Measurements from ENCODE around the gene SLC41A1. TPM values are rescaled to one million over a fixed set of nuclear protein-coding genes. Genes with fewer than 3 reads are reported as not detected.
"Not testable (repeated sequence)": the region's sequence is repeated elsewhere in the genome, so short reads cannot be mapped to it uniquely, and the experiment has no call there.

Gene SLC41A1
- total RNA-seq, result 10 to 100 TPM; 13.3 to 16.7 TPM

DNA sequence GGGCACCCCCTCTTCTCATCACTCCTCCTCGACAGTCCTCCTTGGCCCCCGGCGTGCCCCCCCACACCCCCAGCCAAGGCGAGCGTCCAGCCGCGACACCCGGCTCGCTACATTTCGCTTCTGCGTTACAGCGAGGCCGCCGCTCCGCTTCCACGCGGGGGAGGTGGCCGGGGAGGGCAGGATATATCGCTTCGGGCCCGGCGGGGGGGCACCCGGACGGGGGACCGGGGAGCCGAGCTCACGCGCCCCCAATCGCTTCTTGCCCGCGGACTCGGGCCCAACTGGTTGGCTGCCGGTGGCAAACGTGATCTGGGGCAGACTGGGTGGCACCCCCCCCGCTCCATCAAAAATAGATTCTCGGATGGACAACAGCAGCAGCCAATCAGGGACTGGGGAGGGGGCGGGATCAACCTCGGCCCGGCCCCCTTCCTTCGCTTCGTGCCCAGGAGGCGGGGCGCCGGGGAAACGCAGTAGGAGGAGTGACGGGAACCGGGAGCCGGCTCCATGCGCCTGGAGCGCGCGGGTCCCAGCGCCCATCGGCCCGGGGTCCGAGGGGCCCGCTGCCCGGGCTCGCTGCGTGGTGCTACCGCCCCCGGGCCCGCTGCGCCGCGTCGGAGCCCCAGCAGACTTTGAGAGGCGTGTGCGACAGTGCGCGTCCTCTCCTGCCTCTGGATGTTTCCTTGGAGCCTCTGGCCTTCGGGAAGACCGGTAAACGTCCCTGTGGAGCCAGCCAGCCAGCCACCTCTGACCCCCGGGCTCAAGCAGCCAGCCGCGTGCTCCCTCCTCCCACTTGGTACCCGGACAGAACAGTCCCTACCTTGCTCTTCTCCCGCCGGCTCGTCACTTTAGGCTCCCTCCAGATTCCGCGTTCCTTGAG is at the start of gene SLC41A1:
Gene SLC41A1 (minus strand): TSS at position 321 of the 877 bp plus-strand sequence. CDS start 2,757 bp downstream, outside the sequence.
- Mint-ChIP-seq H3K4me1 (peaks cover 23% of the 10 kb centered on the region), H3K27ac (peak within 1 kb of the TSS; percentile 75), H3K4me3 (peak within 1 kb of the TSS; percentile 80), H3K27me3 (peaks cover 14% of the 10 kb centered on the region), H3K36me3 (peaks cover 4% of the 10 kb centered on the region), H3K9me3 (ENCODE audit: low read depth) (no peaks in the 10 kb centered on the region)
- peak; percentile 93 for DNase-seq
- peak; percentile 96 for ATAC-seq
- CTCF ChIA-PET, result interaction anchor here (4.0 kb wide), 1 partner anchor 164 kb away, joined by 11 read pairs; no protein-coding TSS in a partner anchor

DNA sequence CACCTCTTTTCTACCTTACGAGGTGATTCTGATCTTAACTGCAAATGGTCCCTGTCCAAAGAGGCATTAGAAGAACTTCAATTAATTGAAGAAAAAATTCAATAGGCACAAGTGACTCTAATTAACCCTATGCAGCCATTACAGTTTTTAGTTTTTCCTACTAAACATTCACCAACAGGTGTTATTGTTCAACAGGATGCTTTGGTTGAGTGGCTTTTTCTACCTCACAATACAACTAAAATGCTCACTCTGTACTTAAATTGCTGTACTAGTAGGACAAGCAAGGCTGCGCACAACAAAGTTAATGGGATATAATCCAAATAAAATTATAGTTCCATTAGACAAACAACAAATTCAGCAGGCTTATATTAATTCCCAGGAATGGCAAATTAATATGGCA is 48.5 kb upstream of the SLC41A1 start:
- H3K36me3 Mint-ChIP-seq, result no peaks in the 10 kb centered on the region
- H3K4me3 Mint-ChIP-seq, result no peak overlapping the region
- H3K9me3 Mint-ChIP-seq (ENCODE audit: low read depth), result no peaks in the 10 kb centered on the region
- no peak for DNase-seq
- no peak overlapping the region for H3K27ac Mint-ChIP-seq
- ATAC-seq, result no peak
- H3K4me1 Mint-ChIP-seq, result peaks cover 5% of the 10 kb centered on the region
- CTCF ChIA-PET, result no interaction called here
- peaks cover 10% of the 10 kb centered on the region for H3K27me3 Mint-ChIP-seq

DNA sequence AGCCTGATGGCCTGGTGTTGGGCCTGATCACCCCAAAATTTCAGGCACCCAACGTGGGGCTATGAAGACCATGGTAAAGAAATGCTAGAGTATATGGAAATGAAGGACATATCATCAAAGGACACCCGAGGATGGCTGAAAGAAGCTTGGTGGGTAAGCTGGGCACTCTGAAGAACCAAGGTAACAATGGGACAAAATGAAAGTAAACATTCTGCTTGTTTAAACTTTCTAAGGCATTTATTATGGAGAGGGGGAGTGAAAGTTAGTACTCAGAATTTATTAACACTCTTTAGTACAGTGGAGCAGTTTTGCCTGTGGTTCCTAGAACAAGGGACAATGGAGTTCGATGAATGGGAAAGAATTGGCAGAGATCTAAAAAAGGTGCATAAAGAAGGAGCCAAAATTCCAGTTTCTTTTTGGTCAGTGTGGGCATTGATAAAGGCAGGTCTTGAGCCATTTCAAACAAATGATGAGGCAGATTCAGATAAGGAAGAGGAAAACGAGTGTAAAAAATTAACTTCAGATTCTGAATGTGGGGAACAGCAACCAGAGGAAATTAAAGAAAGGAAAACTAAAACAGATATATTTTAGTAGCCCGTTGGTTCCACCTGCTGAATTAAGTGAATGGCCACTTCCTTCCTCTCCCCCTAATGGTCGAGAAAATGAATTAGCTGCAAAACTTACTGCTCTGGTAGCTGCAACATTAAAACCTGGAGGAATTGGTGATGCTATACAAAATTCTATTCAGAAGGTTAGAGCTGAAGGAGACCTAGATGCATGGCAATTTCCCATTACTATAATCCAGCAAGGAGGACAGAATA is 45.4 kb upstream of the SLC41A1 start:
- CTCF ChIA-PET, result interaction anchor here (0.8 to 1.8 kb wide), 2 partner anchors 33 to 119 kb away, joined by 3 read pairs; no protein-coding TSS in a partner anchor
- H3K36me3 Mint-ChIP-seq, result peaks cover 7% of the 10 kb centered on the region
- no peak overlapping the region for H3K4me3 Mint-ChIP-seq

DNA sequence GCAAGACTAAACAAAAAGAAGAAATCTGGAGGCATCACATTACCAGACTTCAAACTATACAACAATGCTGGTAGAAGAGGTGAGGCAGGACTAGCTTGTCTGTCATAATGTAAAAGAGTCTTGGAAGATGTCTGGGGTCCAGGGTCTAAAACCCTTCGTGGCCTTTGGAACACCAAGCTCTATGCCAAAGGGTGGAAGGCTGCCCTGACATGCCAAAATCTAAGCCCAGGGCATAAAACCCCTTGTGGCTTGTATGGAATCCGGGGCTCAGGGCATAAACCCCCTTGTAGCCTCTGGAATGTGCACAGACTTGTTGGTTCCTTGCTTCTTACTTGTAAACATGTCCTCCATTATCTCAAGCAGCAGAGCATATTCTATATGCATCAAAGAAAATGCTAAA is 44.5 kb upstream of the SLC41A1 start:
- H3K4me1 Mint-ChIP-seq; ATAC-seq; H3K9me3 Mint-ChIP-seq (ENCODE audit: low read depth); CTCF ChIA-PET; H3K36me3 Mint-ChIP-seq; H3K27me3 Mint-ChIP-seq; H3K4me3 Mint-ChIP-seq; DNase-seq; H3K27ac Mint-ChIP-seq: not testable (repeated sequence)

More for the DNA sequence above, 45.4 kb upstream of the SLC41A1 start:
- Mint-ChIP-seq H3K27ac (no peak overlapping the region), H3K9me3 (ENCODE audit: low read depth) (peaks cover 5% of the 10 kb centered on the region), H3K27me3 (no peaks in the 10 kb centered on the region), H3K4me1 (peaks cover 5% of the 10 kb centered on the region)
- no peak for ATAC-seq
- no peak for DNase-seq

DNA sequence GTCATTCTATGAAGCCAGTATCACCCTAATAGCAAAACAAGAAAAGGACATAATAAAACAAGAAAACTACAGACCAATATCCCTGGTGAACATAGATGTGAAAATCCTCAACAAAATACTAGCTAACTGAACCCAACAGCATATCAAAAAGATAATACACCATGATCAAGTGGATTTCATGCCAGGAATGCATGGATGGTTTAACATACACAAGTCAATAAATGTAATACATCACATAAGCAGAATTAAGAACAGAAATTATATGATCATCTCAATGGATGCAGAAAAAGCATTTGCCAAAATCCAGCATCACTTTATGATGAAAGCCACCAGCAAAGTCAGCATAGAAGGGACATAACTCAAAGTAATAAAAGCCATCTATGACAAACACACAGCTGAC is 43.4 kb upstream of the SLC41A1 start:
- H3K9me3 Mint-ChIP-seq (ENCODE audit: low read depth), result peaks cover 10% of the 10 kb centered on the region
- no peak overlapping the region for H3K27ac Mint-ChIP-seq
- DNase-seq, result no peak
- H3K36me3 Mint-ChIP-seq, result peaks cover 12% of the 10 kb centered on the region
- peaks cover 5% of the 10 kb centered on the region for H3K4me1 Mint-ChIP-seq
- no peaks in the 10 kb centered on the region for H3K27me3 Mint-ChIP-seq
- CTCF ChIA-PET, result no interaction called here
- no peak overlapping the region for H3K4me3 Mint-ChIP-seq
- no peak for ATAC-seq

DNA sequence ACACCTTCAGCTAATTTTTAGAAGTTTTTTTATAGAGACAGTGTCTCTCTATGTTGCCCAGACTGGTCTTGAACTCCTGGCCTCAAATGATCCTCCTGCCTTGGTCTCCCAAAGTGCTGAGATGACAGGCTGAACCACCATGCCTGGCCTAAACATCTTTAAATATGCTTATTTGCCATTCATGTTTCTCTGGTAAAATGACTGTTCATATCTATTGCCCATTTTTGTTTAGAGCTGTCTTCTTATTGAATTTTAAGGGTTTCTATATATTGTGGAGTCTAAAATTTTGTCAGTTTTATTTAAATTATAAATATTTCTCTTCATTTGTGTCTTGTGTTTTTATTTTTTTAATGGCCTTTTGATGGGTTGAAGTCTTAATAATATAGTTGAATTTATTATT is 40.0 kb upstream of the SLC41A1 start:
- Mint-ChIP-seq H3K4me1 (peaks cover 11% of the 10 kb centered on the region), H3K27ac (no peak overlapping the region), H3K4me3 (no peak overlapping the region), H3K36me3 (peaks cover 12% of the 10 kb centered on the region), H3K9me3 (ENCODE audit: low read depth) (peaks cover 10% of the 10 kb centered on the region), H3K27me3 (no peaks in the 10 kb centered on the region)
- CTCF ChIA-PET, result no interaction called here
- ATAC-seq (no peak), DNase-seq (no peak)

DNA sequence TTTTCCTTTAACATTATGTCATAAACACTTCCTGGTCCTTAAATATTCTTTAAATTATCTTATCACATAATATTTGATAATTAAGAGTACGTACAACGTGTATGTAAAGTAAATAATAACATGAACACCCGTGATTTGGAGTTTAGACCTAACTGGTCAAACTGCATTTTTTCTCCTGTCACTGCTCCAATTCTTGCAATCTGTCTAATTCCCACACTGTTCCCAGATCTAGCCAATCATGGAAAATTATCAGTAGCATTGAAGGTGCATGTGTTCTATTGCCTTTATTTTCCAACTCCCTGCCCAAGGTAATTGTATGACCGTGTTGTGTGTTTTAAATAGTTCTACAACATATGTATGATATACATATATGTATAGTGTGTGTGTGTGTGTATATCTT is 39.0 kb upstream of the SLC41A1 start:
- H3K27me3 Mint-ChIP-seq, result no peaks in the 10 kb centered on the region
- H3K27ac Mint-ChIP-seq, result no peak overlapping the region
- ATAC-seq (no peak), DNase-seq (no peak)
- peaks cover 11% of the 10 kb centered on the region for H3K4me1 Mint-ChIP-seq
- no peak overlapping the region for H3K4me3 Mint-ChIP-seq
- H3K36me3 Mint-ChIP-seq, result peaks cover 12% of the 10 kb centered on the region
- peaks cover 10% of the 10 kb centered on the region for H3K9me3 Mint-ChIP-seq (ENCODE audit: low read depth)
- CTCF ChIA-PET, result interaction anchor here (0.7 kb wide), 1 partner anchor 62 kb away, joined by 3 read pairs; no protein-coding TSS in a partner anchor

DNA sequence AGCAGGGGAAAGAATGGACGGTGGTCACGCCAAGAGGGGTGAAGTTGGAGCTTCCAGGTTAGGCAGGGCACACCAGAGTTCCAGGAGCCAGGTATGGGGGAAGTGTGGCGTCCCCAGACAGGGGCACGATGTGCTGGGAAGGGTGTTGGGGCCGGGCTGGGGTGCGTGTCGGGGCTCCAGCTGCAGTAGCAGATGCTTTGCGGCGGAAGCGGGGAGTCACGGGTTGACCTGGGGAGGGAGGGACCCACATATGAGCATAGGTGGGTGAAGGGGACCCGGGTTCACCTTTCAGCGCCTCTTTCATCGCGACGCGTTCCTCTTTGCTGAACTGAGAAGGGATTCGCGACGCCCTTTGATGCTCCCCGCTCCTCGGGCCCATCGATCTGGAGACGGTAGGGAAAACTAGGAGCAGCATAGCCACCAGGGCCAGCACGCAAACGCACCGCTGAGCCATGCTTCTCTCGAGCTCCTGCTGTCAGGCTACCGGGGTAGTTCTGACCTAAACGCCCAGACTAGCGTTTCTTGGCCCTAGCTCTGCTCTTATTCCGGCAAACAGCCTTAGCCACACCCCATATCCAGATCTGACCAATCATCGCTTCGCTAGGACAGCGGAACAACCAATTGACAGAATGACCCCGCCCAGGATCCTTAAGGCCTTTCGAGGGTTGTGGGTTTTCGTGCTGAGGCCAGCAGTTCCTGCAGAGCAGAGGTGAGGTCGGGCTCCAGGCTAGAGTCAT is 36.8 kb upstream of the SLC41A1 start, which contains the start of gene PM20D1:
Gene PM20D1 (minus strand): TSS at position 514 of the 737 bp plus-strand sequence. CDS start 60 bp downstream, at position 454.
- DNase-seq (peak; percentile 89), ATAC-seq (peak; percentile 99)
- CTCF ChIA-PET, result interaction anchor here (0.6 to 2.5 kb wide), 4 partner anchors 12 to 258 kb away, joined by 3 to 8 read pairs (median 3); no protein-coding TSS in a partner anchor
- H3K4me1 Mint-ChIP-seq, result peaks cover 11% of the 10 kb centered on the region
- peaks cover 5% of the 10 kb centered on the region for H3K9me3 Mint-ChIP-seq (ENCODE audit: low read depth)
- H3K4me3 Mint-ChIP-seq, result peak within 1 kb of the TSS; percentile 76
- H3K27me3 Mint-ChIP-seq, result no peaks in the 10 kb centered on the region
- peaks cover 5% of the 10 kb centered on the region for H3K36me3 Mint-ChIP-seq
- H3K27ac Mint-ChIP-seq, result peak within 1 kb of the TSS; percentile 72

DNA sequence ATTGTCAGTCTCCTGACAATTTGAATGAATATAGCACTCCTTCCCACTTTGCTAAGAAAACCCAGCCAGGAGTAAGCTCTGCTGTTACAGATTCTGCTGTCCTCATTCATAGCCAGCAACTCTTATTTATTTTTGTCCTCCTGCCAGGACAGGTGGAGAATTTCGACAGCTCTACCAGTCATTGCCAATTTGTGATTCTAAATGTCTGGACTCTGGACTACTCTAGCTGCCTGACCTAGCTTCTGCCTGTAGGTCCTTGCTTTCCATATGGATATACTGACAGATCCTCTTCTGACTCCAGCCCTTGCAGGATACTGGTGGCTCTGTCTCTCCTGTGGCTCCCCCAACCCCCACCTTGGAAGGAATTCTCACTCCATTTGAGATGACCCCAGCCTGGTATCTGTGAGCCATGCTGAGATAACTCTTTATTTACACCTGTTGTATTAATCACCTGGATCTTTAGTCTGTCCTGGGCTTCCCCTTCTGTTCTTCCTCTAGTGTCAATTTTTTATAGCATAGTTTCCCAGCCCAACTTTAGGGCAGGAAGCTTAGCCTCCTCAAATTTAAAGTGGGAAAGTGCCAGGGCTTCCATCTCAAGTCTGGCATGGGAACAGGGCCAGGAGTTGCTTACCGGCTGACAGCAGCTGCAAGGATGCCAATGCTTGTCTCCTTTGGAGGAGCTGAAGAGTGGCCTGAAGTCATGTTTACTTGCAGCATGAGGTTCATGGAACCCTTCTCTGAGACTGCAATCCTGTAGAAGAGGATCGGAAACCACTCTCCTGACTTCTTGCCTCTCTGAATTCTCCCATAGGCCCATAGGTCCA is 30.2 kb upstream of the SLC41A1 start:
- Mint-ChIP-seq H3K9me3 (ENCODE audit: low read depth) (no peaks in the 10 kb centered on the region), H3K4me1 (peaks cover 4% of the 10 kb centered on the region), H3K27ac (no peak overlapping the region), H3K4me3 (no peak overlapping the region), H3K27me3 (no peaks in the 10 kb centered on the region), H3K36me3 (no peaks in the 10 kb centered on the region)
- CTCF ChIA-PET, result no interaction called here
- DNase-seq (no peak), ATAC-seq (no peak)

DNA sequence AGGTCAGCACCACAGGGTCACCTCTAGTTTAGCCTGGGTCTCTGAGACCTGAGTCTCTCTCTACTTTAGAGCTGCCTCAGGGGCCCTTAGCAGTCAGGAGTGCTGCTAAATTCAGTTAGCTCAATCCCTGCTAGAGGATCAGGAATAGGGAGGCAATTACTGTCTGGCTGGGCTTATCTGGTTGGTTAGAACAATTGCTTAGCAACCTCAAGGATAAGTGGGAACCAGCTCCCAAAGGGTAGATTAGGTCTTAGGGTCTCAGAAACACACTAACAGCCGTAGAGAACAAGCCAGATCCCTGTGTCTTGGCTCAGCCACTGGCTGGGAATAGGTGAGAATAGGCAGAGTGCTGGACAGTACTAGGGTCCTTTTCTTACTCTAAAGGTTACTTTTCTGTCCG is 29.2 kb upstream of the SLC41A1 start:
- Mint-ChIP-seq H3K27me3 (no peaks in the 10 kb centered on the region), H3K4me1 (peaks cover 4% of the 10 kb centered on the region), H3K36me3 (no peaks in the 10 kb centered on the region), H3K9me3 (ENCODE audit: low read depth) (no peaks in the 10 kb centered on the region), H3K27ac (no peak overlapping the region), H3K4me3 (no peak overlapping the region)
- ATAC-seq (no peak), DNase-seq (no peak)
- CTCF ChIA-PET, result no interaction called here

DNA sequence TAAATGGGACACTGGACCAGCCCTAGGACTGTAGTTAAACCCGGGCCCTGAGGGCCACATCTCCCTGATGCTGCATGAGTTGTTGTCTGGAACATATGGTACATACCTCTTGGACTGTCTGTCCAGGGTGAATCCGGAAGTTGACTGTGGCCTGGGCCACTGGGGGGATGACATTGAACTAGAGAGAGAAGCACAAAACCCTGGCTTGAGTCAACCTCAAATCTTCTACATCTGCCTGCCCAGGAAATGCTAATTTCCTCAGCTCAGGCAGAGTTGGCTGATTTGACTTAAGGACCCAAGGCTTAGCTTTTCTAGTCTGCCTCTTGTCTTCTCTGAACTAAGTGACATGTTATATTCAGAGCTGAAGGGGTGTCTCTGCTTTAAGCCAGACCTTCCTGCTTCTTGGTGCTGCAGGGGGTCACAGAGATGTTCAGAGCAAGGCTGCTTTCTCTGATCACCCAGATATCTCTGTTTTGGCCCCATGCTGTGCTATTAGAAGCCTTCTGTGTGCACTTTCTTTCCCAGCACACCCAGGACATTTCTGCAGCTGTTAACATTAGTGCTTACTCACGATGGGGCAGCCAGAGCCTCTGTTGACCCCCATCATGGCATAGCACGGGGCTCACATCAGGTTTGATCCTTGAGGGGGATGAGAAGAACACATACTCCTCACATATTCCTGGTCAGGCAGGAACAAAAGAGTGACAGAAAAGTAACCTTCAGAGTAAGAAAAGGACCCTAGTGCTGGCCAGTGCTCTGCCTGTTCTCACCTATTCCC is 27.3 kb upstream of the SLC41A1 start:
- Mint-ChIP-seq H3K9me3 (ENCODE audit: low read depth) (no peaks in the 10 kb centered on the region), H3K36me3 (no peaks in the 10 kb centered on the region), H3K4me1 (peaks cover 4% of the 10 kb centered on the region), H3K27ac (no peak overlapping the region), H3K4me3 (no peak overlapping the region), H3K27me3 (no peaks in the 10 kb centered on the region)
- DNase-seq (no peak), ATAC-seq (no peak)
- CTCF ChIA-PET, result interaction anchor here (0.7 kb wide), 1 partner anchor 48 kb away, joined by 3 read pairs; no protein-coding TSS in a partner anchor

All from activated CD8-positive, alpha-beta memory T cell treated with anti-CD3 and anti-CD28 coated beads, Interleukin-2, amount 10 ng/mL, durations not matched to agents 7 days and 5 days (primary cell).